Common myeloid progenitor, CD34-positive (primary cell): ENCODE results near the gene HMCN1. TPM values are rescaled to one million over a fixed set of nuclear protein-coding genes. Genes with fewer than 3 reads are reported as not detected.

Source experiments
- CTCF ChIA-PET: fragments of 350-600 bp; sonication (Branson Sonifier 250); formaldehyde crosslinking; loops from one replicate; lab custom pipeline; 2021; ENCODE audit warnings: antibody characterized with exemption; lab: Charles Lee
- POLR2A ChIA-PET: fragments of 350-600 bp; sonication (Branson Sonifier 250); formaldehyde crosslinking; loops from one replicate; lab custom pipeline; 2021; ENCODE audit warnings: antibody characterized with exemption; lab: Charles Lee
- DNase-seq, 3 donors: peaks; one replicate each; pipeline versions ENCODE4 v3.0.0 to v3.0.0-alpha.2; 2013
- H3K27ac ChIP-seq, 2 experiments: 1 replicate in 1 of 2; 2 replicates in 1 of 2; pipeline ENCODE4 v1.7.0; 2013; ENCODE audit warnings: inconsistent platforms in 2 of 2, low read length in 2 of 2, mild to moderate bottlenecking in 2 of 2, low read depth in 1 of 2, moderate library complexity in 1 of 2; ENCODE audit not compliant: severe bottlenecking in 2 of 2, insufficient read depth in 1 of 2, poor library complexity in 1 of 2
- H3K27me3 ChIP-seq, 5 experiments: replicated peaks in 2 of 5; 1 replicate in 3 of 5; 2 replicates in 2 of 5; pipeline versions ENCODE4 v1.6.1 to v1.7.0; 2013; ENCODE audit warnings: low read length in 4 of 5, mild to moderate bottlenecking in 2 of 5, moderate library complexity in 2 of 5, inconsistent platforms in 1 of 5; ENCODE audit not compliant: insufficient read depth in 5 of 5, control insufficient read depth in 4 of 5
- H3K36me3 ChIP-seq, 4 experiments: 1 replicate in 2 of 4; 2 replicates in 2 of 4; pipeline versions ENCODE4 v1.6.1 to v1.7.0; 2013; ENCODE audit warnings: low read length in 3 of 4, control low read depth in 1 of 4, mild to moderate bottlenecking in 1 of 4; ENCODE audit not compliant: control insufficient read depth in 4 of 4, insufficient read depth in 4 of 4
- H3K4me1 ChIP-seq, 4 experiments: 1 replicate in 3 of 4; 2 replicates in 1 of 4; pipeline versions ENCODE4 v1.6.1 to v1.7.1; 2013; ENCODE audit warnings: low read length in 3 of 4, mild to moderate bottlenecking in 3 of 4, control low read depth in 1 of 4, inconsistent platforms in 1 of 4, moderate library complexity in 1 of 4; ENCODE audit not compliant: control insufficient read depth in 4 of 4, insufficient read depth in 4 of 4; ENCODE audit errors: control extremely low read depth in 1 of 4
- H3K4me3 ChIP-seq, 7 experiments: 1 replicate in 4 of 7; 2 replicates in 3 of 7; pipeline versions ENCODE4 v1.5.1 to v1.7.0; 2013; ENCODE audit warnings: mild to moderate bottlenecking in 7 of 7, low read length in 6 of 7, moderate library complexity in 6 of 7, inconsistent platforms in 2 of 7, low read depth in 2 of 7, control low read depth in 1 of 7; ENCODE audit not compliant: insufficient read depth in 4 of 7, control insufficient read depth in 1 of 7; ENCODE audit errors: extremely low read depth in 1 of 7
- H3K9me3 ChIP-seq, 5 experiments: 1 replicate in 4 of 5; 2 replicates in 1 of 5; pipeline versions ENCODE4 v1.6.1 to v1.7.1; 2013; ENCODE audit warnings: low read length in 4 of 5, mild to moderate bottlenecking in 2 of 5, inconsistent platforms in 1 of 5, low read depth in 1 of 5, moderate library complexity in 1 of 5; ENCODE audit not compliant: control insufficient read depth in 4 of 5, insufficient read depth in 2 of 5; ENCODE audit errors: control extremely low read depth in 1 of 5
- WGBS: methylation state at CpG from one replicate; pipeline ENCODE4 v1.1.5; 2013; ENCODE audit not compliant: insufficient coverage; 5-methylcytosine and 5-hydroxymethylcytosine counted together
- polyA plus RNA-seq: library from polyadenylated mRNA; unstranded; fragments of 120-200 nt; gene quantifications from one replicate; pipeline ENCODE4 v1.2.1, GENCODE V29; 2013

Gene HMCN1
- polyA plus RNA-seq: 0.05 TPM

DNA sequence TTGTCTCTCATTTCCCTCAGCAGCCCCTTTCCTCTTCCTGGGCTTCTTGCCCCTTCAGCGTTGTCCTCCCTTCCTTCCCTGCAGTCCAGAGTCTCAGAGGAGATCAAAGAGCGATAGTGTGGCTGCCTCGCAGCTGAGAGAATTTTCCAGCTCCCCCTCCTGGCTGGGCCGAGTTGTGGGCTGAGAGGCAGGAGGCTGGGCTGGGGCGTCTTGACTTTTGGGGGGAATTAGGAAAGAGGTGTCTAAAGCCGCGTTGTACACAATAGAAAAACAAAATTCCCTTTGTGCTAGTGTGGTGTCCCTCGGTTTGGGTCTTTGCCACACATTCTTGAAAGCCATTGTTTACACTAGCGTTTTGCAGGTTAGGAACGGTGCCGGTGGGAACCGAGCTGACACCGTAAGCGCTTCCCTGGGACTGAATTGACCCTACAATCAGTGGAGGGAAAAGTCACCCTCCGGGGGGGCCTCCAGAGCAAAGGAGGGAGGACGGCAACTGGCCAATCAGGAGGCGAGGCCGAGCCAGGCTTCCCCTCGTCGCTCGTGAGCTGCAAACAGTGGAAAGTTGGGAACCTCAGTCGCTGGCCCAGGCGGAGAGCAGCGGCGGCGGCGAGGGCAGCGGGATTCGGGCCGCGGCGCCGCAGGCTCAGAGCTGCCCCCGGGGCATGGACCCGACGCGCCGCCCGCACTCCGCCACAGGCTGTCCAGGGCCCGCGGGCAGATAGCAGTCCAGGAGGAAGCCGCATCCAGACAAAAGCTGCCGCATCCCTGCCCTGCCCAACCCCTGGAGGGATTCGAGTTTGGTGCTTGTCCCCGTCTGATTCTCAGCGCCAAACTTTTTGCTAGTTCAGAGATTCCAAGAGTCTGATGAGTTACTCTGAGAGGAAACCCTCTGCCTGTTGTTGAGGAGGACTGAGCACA lies at the start of gene HMCN1:
Gene HMCN1, plus strand, starts transcription at position 574 of the 918 bp plus-strand sequence. CDS start 389 bp downstream, outside the sequence.
- DNase-seq: peak; percentile 28 to 58 (median 39)
- Histone ChIP-seq H3K4me1 (peaks cover 0 to 12% (median 10%) of the 10 kb centered on the region in 4 experiments), H3K9me3 (peaks cover 0 to 3% (median 2%) of the 10 kb centered on the region in 5 experiments), H3K36me3 (no peaks in the 10 kb centered on the region), H3K4me3 (peak within 1 kb of the TSS; percentile 13 to 82 (median 58)), H3K27me3 (peaks cover 2 to 34% (median 20%) of the 10 kb centered on the region in 5 experiments), H3K27ac (no peak within 1 kb of the TSS)
- under 1% methylated on average over 35 of the region's 47 CpGs for WGBS
- CTCF ChIA-PET: interaction anchor here (0.7 to 1.7 kb wide), 2 partner anchors 12 to 14 kb away, joined by 3 to 14 read pairs; no protein-coding TSS in a partner anchor
- POLR2A ChIA-PET: no interaction called here

DNA sequence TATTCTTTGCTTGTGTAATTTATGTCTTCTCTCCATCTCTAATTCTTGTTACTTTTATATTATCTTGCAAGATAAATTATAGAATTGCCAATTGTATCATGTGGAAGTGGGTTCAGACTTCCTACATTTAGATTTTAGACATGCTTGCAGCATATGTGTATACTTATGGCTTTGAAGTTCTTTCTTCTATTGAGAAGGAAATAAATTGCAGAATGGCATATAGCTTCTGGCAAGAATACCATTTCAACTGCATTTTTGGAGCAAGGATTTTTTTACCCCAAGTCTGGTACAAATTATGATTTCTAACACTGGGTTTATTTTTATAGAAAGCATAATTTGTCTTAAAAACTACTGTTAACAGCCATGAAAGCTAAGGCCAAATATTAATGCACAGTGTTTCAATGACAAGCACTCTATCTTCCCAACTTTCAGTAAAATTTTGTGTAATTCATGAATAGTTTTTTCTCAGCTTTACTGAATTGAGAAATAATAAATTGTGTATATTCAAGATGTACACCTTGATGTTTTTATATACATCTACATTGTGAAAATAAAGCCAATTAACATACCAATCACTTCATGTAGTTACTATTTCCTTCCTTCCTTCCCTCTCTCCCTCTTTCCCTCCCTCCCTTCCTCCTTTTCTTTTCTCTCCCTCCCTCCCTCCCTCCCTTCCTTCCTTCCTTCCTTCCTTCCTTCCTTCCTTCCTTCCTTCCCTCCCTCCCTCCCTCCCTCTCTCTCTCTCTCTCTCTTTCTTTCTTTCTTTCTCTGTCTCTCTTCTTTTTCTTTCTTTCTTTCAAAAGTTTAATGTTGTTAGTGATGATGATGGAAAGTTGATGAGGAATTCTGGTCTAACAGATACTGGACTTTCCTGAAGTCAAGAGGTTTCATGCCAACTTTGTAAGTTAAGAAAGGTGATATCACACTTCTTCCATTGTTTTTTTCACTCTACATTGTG lies 47.1 kb upstream of the HMCN1 start:
- Histone ChIP-seq H3K4me3 (no peak overlapping the region), H3K9me3 (no peaks in the 10 kb centered on the region), H3K36me3 (no peaks in the 10 kb centered on the region), H3K27ac (no peak overlapping the region), H3K4me1 (no peaks in the 10 kb centered on the region), H3K27me3 (no peaks in the 10 kb centered on the region)
- ChIA-PET CTCF (no interaction called here), POLR2A (no interaction called here)
- no peak for DNase-seq

- Histone ChIP-seq H3K4me1 (peaks cover 9 to 19% (median 14%) of the 10 kb centered on the region in 4 experiments), H3K9me3 (no peaks in the 10 kb centered on the region), H3K27ac (no peak overlapping the region), H3K4me3 (no peak overlapping the region), H3K36me3 (no peaks in the 10 kb centered on the region), H3K27me3 (no peaks in the 10 kb centered on the region)
- CTCF ChIA-PET: interaction anchor here (0.9 kb wide), 1 partner anchor 10 kb away, joined by 4 read pairs; no protein-coding TSS in a partner anchor
- 100% methylated on average over 1 of the region's 2 CpGs for WGBS
- no peak for DNase-seq
- POLR2A ChIA-PET: no interaction called here
Observed at GRCh38 chr1:185690527-185690926, 43.7 kb upstream of the HMCN1 start.

DNA sequence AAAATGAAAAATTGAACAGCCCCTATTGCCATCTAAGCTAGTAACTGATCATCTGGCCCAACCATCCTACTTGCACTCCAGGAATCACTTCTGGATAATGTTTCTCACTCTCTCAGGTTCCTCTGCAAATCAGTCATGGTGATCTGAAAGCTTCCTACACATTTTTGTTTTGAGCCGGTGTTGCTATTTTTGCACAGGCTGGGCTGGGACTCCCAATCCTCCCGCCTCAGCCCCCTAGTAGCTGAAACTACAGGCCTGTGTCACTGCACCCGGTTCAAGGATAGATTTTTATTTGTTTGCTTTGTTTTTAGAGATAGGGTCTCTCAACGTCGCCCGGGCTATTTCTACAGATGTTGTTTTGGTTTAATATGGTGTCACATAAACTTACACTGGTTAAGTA lies 40.5 kb upstream of the HMCN1 start:
- no peak for DNase-seq
- no peaks in the 10 kb centered on the region for H3K27me3 ChIP-seq
- ChIA-PET CTCF (interaction anchor here (1.1 to 2.3 kb wide), 2 partner anchors 15 to 25 kb away, joined by 4 to 8 read pairs; no protein-coding TSS in a partner anchor), POLR2A (no interaction called here)
- WGBS: no CpG with 5 or more reads among the region's 6 CpGs
- H3K9me3 ChIP-seq: no peaks in the 10 kb centered on the region
- peak overlapping the region in 3 of 7 experiments; percentile 59 to 68 (median 64) for H3K4me3 ChIP-seq
- peak overlapping the region in 1 of 2 experiments; percentile 46 for H3K27ac ChIP-seq
- H3K36me3 ChIP-seq: no peaks in the 10 kb centered on the region
- peaks cover 9 to 25% (median 14%) of the 10 kb centered on the region in 4 experiments for H3K4me1 ChIP-seq

DNA sequence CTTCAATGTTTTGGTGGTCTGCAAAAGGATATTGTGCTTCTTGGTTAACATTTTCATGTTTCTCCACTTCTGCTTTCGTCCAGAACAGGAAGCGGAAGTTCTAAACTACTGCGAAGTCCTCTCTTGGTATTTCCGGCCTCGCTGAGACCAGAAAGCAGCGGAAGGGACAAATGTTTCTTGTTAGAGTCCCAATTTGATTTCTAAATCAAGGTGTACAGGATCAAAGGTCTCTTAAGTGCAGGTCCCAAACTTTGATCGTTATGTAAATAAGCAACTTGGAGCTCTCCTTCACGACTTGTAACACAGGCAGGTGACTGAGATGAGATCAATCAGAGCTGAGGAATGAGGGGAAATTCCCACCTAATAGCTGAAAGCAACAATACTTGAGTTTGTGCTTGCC lies 40.1 kb upstream of the HMCN1 start:
- peak overlapping the region in 1 of 2 experiments; percentile 46 for H3K27ac ChIP-seq
- CTCF ChIA-PET: interaction anchor here (0.9 to 2.3 kb wide), 4 partner anchors 12 to 25 kb away, joined by 4 to 8 read pairs (median 5); no protein-coding TSS in a partner anchor
- DNase-seq: peak; percentile 61 to 93 (median 90)
- H3K4me1 ChIP-seq: peaks cover 9 to 25% (median 14%) of the 10 kb centered on the region in 4 experiments
- POLR2A ChIA-PET: no interaction called here
- 4% methylated on average over 8 of the region's 8 CpGs for WGBS
- H3K36me3 ChIP-seq: no peaks in the 10 kb centered on the region
- peak overlapping the region in 6 of 7 experiments; percentile 30 to 68 (median 48) for H3K4me3 ChIP-seq
- H3K9me3 ChIP-seq: no peaks in the 10 kb centered on the region
- H3K27me3 ChIP-seq: no peaks in the 10 kb centered on the region

GRCh38 chr1:185695299-185695698 lies 38.9 kb upstream of the HMCN1 start:
- ChIA-PET CTCF (interaction anchor here (1.1 to 2.3 kb wide), 2 partner anchors 11 to 16 kb away, joined by 4 to 8 read pairs; no protein-coding TSS in a partner anchor), POLR2A (no interaction called here)
- Histone ChIP-seq H3K4me3 (no peak overlapping the region), H3K27ac (no peak overlapping the region), H3K27me3 (no peaks in the 10 kb centered on the region), H3K9me3 (no peaks in the 10 kb centered on the region), H3K36me3 (no peaks in the 10 kb centered on the region), H3K4me1 (peaks cover 9 to 25% (median 14%) of the 10 kb centered on the region in 4 experiments)
- DNase-seq: peak in 2 of 3 donors; percentile 18 to 31
